HG02938 (cell line): ENCODE results near the gene MYO1G.
"Not testable (repeated sequence)": the region's sequence is repeated elsewhere in the genome, so short reads cannot be mapped to it uniquely, and the experiment has no call there.

ENCODE experiments used
- ATAC-seq: cut with Tn5 transposase; IDR thresholded peaks from one replicate; pipeline ENCODE4 v1.9.1; 2021; ENCODE audit warnings: mild to moderate bottlenecking, moderate library complexity; ENCODE audit not compliant: unreplicated experiment

MYO1G gene

GRCh38 chr7:44999245-45000092 lies 20.7 kb upstream of the MYO1G start:
- peak; percentile 79 for ATAC-seq

GRCh38 chr7:44998153-44998871 lies 19.5 kb upstream of the MYO1G start:
- no peak for ATAC-seq

GRCh38 chr7:44995555-44996493 lies 17.0 kb upstream of the MYO1G start:
- ATAC-seq, result no peak

- ATAC-seq, result no peak
These were observed 16.2 kb upstream of the MYO1G start for GRCh38 chr7:44994877-44995554.

- ATAC-seq, result not testable (repeated sequence)
These were observed 13.4 kb upstream of the MYO1G start for GRCh38 chr7:44992004-44992795.

- ATAC-seq, result no peak
These were observed 11.6 kb upstream of the MYO1G start for GRCh38 chr7:44990109-44991023.

GRCh38 chr7:44989132-44989531 lies 10.3 kb upstream of the MYO1G start:
- ATAC-seq, result no peak

GRCh38 chr7:44988701-44989100 lies 9.9 kb upstream of the MYO1G start:
- no peak for ATAC-seq

GRCh38 chr7:44987996-44988395 lies 9.2 kb upstream of the MYO1G start:
- no peak for ATAC-seq

- ATAC-seq, result no peak
These were observed 8.6 kb upstream of the MYO1G start for GRCh38 chr7:44987457-44987856.

- ATAC-seq, result peak; percentile 92
These were observed 7.6 kb upstream of the MYO1G start for GRCh38 chr7:44986218-44987053.

GRCh38 chr7:44985900-44986217 lies 7.0 kb upstream of the MYO1G start:
- no peak for ATAC-seq

- ATAC-seq, result no peak
These were observed 6.3 kb upstream of the MYO1G start for GRCh38 chr7:44985033-44985695.

GRCh38 chr7:44984478-44984758 lies 5.6 kb upstream of the MYO1G start:
- no peak for ATAC-seq

GRCh38 chr7:44983742-44984477 lies 5.1 kb upstream of the MYO1G start:
- no peak for ATAC-seq

GRCh38 chr7:44982970-44983369 lies 4.2 kb upstream of the MYO1G start:
- ATAC-seq, result no peak

- no peak for ATAC-seq
These were observed 3.7 kb upstream of the MYO1G start for GRCh38 chr7:44982535-44982923.
